ACC112 (cell line): ENCODE measurements around the gene KLF13.

Experiments used
- H2AFZ ChIP-seq: fragments of 200-600 bp; sonication (generic); one replicate; pipeline ENCODE4 v1.6.0; 2017; ENCODE audit warnings: antibody characterized with exemption, low read length; ENCODE audit not compliant: unreplicated experiment
- H3K27ac ChIP-seq: fragments of 200-600 bp; sonication (generic); 2 replicates; pipeline ENCODE4 v1.5.1; 2014; ENCODE audit warnings: low read depth, mild to moderate bottlenecking, antibody characterized with exemption, low read length, moderate library complexity
- H3K27me3 ChIP-seq: fragments of 200-600 bp; sonication (generic); 2 replicates; pipeline ENCODE4 v1.6.1; 2014; ENCODE audit warnings: mild to moderate bottlenecking, antibody characterized with exemption, low read length, moderate library complexity, mixed read lengths; ENCODE audit not compliant: insufficient read depth
- H3K36me3 ChIP-seq: fragments of 200-600 bp; sonication (generic); 2 replicates; pipeline ENCODE4 v1.6.1; 2016; ENCODE audit warnings: mild to moderate bottlenecking, antibody characterized with exemption, low read length, moderate library complexity, mixed read lengths; ENCODE audit not compliant: insufficient read depth
- H3K4me1 ChIP-seq: fragments of 200-600 bp; sonication (generic); one replicate; pipeline ENCODE4 v1.6.1; 2016; ENCODE audit warnings: low read length, mixed read lengths; ENCODE audit not compliant: insufficient read depth, unreplicated experiment, control insufficient read depth
- H3K4me3 ChIP-seq: fragments of 200-600 bp; sonication (generic); 2 replicates; pipeline ENCODE4 v1.5.1; 2014; ENCODE audit warnings: mild to moderate bottlenecking, low read depth, low read length
- H3K79me2 ChIP-seq: fragments of 200-600 bp; sonication (generic); one replicate; pipeline ENCODE4 v1.6.0; 2016; ENCODE audit warnings: low read length; ENCODE audit not compliant: control insufficient read depth, unreplicated experiment, insufficient read depth

KLF13 gene

DNA sequence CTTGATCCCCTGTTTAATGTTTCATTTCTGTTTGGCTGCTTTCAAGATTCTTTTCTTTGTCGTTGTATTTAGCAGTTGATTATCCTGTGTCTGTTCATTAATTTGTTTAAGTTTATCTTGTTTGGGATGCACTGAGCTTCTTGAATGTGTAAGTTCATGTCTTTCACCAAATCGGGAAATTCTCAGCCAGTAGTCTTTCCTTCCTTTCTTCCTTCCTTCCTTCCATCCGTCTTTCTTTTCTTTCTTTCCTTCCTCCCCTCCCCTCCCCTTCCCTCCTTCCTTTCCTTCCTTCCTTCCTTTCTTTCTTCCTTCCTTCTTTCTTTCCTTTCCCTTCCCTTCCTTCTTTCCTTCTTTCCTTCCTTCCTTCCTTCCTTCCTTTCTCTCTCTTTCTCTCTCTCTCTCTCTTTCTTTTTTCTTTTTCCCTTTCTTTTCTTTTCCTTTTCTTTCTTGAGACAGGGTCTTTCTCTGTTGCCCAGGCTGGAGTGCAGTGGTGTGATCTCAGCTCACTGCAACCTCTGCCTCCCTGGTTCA lies 35.5 kb upstream of the KLF13 start:
- Histone ChIP-seq H3K27me3 (peaks cover 65% of the 10 kb centered on the region), H3K36me3 (no peaks in the 10 kb centered on the region), H3K79me2 (no peaks in the 10 kb centered on the region), H3K4me3 (no peak overlapping the region), H3K27ac (no peak overlapping the region), H2AFZ (no peak overlapping the region), H3K4me1 (no peaks in the 10 kb centered on the region)

DNA sequence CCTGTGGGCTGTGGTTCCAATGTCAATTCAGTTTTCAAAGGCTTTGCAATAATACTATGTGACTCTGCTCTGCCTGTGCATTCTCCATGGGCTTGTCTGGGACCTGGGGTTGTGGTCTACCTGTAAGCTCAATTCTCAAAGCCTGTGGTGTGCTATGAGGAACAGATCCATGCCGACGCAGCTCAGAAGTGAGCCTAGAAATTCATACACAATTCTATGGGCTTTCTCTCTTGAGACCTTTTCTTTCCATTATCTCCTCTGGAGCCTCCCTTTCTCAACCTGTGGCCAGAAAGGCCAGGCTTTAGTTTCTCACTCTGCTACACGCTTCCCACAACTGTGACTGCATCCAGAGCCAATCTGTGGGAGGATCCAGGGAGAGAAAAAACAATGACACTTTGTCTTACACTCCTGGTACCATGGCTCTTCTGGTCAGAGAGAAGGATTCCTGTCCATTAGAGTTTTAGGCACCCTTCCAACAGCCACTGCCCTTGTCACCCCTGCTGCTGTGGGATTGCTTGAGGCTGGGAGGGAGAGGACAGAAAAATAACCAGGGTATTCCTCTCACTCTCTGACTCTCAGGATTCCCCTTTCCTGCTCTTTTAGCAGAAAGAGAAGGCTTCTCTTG lies 34.1 kb upstream of the KLF13 start:
- no peak overlapping the region for H3K4me3 ChIP-seq
- no peak overlapping the region for H3K27ac ChIP-seq
- no peaks in the 10 kb centered on the region for H3K4me1 ChIP-seq
- H3K27me3 ChIP-seq = peaks cover 78% of the 10 kb centered on the region
- no peaks in the 10 kb centered on the region for H3K36me3 ChIP-seq
- no peak overlapping the region for H2AFZ ChIP-seq
- no peaks in the 10 kb centered on the region for H3K79me2 ChIP-seq

DNA sequence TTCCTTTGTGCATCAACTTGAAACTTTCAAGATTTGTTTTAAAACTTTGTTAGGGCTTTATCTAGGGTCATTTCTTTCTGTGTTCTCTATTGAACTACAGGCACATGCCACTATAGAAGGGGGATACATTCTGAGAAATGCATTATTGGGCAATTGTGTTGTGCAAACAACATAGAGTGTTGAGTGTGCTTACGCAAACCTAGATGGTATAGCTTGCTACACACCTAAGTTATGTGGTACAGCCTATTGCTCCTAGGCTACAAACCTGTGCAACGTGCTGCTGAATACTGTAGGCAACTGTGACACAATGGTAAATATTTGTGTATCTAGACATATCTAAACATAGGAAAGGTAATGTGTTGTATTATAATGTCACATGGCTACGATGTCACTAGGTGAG lies 33.0 kb upstream of the KLF13 start:
- Histone ChIP-seq H2AFZ (no peak overlapping the region), H3K27ac (no peak overlapping the region), H3K4me1 (no peaks in the 10 kb centered on the region), H3K4me3 (no peak overlapping the region), H3K36me3 (no peaks in the 10 kb centered on the region), H3K27me3 (peaks cover 72% of the 10 kb centered on the region), H3K79me2 (no peaks in the 10 kb centered on the region)

DNA sequence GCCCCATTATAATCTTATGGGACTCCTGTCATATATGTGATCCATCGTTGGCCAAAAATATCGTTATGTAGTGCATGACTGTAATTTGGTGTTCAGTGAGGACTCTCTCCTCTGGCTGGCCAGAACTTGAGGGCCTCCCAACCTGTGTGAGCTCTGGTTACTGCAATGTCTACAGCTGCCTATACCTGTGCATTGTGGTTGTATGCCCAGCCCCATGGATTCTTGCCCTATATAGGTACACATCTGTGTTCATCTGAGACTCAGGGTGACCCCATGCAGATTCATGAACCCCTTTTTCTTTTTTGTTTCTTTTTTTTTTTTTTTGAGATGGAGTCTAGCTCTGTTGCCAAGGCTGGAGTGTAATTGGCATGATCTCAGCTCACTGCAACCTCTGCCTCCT lies 32.6 kb upstream of the KLF13 start:
- no peak overlapping the region for H3K4me3 ChIP-seq
- no peak overlapping the region for H2AFZ ChIP-seq
- no peak overlapping the region for H3K27ac ChIP-seq
- H3K79me2 ChIP-seq = no peaks in the 10 kb centered on the region
- no peaks in the 10 kb centered on the region for H3K36me3 ChIP-seq
- H3K4me1 ChIP-seq = no peaks in the 10 kb centered on the region
- H3K27me3 ChIP-seq = peaks cover 72% of the 10 kb centered on the region

DNA sequence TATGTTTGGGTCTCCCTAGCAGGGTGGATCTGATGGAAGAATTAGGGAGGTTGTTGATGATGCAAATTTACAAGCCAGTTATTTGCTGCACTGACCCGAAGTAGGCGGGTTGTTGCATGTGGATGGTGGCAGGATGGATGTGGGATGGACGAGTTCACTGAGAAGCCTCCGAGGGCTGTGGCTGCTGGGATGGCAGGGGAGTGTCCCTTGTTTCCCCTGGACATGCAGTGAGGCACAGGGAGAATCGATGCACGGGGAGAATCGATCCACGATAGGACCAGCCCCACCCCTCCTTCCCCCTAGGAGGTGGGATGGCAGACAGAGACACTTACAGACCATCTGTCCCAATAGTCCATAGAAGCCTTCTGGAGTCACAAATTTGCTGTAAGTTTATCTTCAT lies 31.0 kb upstream of the KLF13 start:
- no peak overlapping the region for H2AFZ ChIP-seq
- no peak overlapping the region for H3K27ac ChIP-seq
- no peaks in the 10 kb centered on the region for H3K36me3 ChIP-seq
- peaks cover 64% of the 10 kb centered on the region for H3K27me3 ChIP-seq
- H3K79me2 ChIP-seq = no peaks in the 10 kb centered on the region
- no peak overlapping the region for H3K4me3 ChIP-seq
- no peaks in the 10 kb centered on the region for H3K4me1 ChIP-seq

DNA sequence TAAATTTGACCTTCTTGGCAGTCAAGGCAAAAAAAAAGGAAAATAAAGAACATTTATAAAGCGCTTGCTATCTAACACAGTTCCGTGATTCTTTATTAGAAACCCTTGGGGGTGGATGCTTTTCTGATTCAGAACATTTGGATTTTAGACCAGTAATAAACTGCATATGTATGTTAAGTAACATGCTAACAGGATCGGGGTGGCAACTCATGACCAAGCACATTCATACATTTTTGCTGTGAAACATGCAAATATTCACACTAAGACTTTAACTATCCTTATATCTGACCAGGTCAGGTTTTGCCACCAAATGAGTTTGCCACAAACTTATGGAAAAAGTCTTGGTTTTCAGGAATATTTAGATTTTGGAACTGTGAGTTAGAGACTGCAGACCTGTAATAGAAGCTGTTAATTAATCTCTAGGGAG lies 30.4 kb upstream of the KLF13 start:
- H2AFZ ChIP-seq = no peak overlapping the region
- no peak overlapping the region for H3K27ac ChIP-seq
- H3K4me3 ChIP-seq = no peak overlapping the region

DNA sequence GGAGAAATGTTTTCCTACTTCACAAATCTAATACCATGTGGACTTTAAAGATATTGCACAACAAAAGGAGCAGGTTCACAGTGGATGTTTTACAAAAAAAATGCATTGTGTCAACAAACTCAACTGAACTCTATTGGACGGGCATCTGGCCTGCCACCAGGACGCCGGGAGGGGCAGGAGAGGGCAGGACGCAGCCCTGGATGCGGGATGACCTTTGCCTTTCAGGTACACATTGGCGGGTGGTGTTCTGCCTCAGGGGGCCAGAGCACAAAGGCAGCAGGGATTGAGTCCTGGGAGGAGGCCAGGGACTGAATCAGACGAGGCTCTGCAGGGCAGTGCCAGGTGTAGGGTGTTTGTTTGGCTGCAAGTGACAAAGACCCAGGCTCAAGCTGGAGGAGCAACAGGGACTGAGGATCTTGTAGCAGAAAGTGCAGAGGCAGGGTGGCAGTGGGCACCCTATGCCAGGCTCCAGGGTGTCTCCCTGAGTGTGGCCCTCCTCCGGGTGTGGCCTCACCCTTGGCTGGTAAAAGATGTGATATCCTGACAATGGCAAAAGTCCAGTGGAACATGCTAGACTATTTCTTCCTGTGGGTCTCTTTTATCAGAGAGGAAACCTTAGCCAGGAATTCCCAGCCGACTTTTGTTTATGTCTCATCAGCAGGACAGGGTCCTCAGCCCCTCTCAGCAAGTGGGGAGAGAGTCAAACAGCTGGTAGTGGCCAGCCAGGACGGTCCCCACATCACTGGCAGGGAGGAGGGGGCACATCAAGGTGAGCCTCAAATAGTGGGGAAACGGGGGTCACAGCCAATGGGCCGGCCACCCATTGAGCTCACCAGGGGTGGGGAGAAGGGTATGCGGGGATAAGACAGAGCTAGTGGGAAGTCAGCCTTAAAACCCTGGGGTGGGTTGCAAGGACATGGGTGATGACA lies 29.7 kb upstream of the KLF13 start:
- Histone ChIP-seq H3K4me1 (no peaks in the 10 kb centered on the region), H3K79me2 (no peaks in the 10 kb centered on the region), H3K4me3 (no peak overlapping the region), H3K27me3 (peaks cover 51% of the 10 kb centered on the region), H2AFZ (no peak overlapping the region), H3K27ac (no peak overlapping the region), H3K36me3 (no peaks in the 10 kb centered on the region)

More for the DNA sequence above, 30.4 kb upstream of the KLF13 start:
- Histone ChIP-seq H3K36me3 (no peaks in the 10 kb centered on the region), H3K4me1 (no peaks in the 10 kb centered on the region), H3K27me3 (peaks cover 58% of the 10 kb centered on the region), H3K79me2 (no peaks in the 10 kb centered on the region)

DNA sequence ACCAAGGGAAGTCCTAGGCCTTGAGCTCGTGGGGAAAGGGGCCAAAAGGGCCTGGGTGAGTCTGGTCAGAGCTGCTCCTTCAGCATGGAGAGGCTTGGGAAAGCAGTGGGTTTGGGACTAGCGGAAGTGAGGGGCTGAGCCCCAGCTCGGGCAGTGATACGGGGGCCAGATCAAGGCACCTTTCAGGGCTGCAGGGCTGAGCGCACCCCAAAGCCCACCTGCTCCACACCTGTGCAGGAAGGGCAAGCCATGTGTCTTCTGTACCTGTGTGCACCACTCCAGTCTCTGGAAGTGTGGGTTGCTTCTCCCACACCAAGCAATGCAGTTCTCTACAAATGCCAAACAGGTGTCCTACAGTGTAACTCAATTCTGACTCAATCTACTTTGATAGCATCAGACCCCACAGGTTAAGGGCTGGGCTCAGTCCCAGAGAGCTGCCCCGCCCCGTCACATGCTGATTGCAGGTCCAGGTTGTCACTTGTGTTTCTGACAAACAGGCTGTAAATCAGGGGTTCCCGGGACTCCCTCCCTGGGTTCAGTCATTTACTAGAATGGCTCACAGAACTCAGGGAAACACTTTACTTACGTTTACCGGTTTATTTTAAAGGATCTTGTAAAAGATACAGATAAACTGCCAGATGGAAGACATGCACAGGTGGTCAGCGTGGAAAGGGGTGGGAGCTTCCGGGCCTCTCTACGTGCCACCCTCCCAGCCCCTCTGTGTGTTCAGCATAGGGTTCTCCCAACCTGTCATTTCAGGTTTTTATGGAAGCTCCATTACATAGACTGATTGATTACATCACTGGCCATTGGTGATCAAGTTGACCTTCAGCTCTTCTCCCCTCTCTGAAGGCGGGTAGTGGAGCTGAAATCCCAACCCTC lies 28.8 kb upstream of the KLF13 start:
- Histone ChIP-seq H2AFZ (no peak overlapping the region), H3K4me3 (no peak overlapping the region), H3K27me3 (peaks cover 42% of the 10 kb centered on the region), H3K27ac (no peak overlapping the region), H3K79me2 (no peaks in the 10 kb centered on the region), H3K4me1 (no peaks in the 10 kb centered on the region), H3K36me3 (no peaks in the 10 kb centered on the region)

DNA sequence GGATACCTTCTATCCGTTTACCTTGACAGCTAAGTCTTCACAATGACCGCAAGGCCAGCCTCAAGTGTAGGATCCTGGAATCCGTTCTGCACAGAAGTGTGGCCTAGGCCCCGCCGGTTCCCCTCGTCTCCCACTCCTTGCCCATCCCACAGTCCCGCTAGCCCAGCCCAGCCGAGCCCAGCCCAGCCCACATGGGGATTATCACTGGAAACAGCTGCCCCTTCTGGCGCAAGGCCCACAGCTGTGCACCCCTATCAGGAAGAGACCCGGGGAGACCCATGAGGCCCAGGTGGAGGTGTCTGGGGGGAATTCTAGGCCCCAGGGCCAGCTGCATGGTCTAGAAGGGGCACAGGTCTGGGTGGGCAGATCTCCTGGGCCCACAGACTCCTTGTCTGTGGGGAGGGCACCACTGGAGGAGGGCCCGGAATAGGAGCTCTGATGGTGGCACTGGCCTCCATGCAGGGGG lies 27.9 kb upstream of the KLF13 start:
- Histone ChIP-seq H2AFZ (no peak overlapping the region), H3K4me3 (no peak overlapping the region), H3K36me3 (no peaks in the 10 kb centered on the region), H3K27me3 (peaks cover 33% of the 10 kb centered on the region), H3K27ac (no peak overlapping the region), H3K4me1 (no peaks in the 10 kb centered on the region), H3K79me2 (no peaks in the 10 kb centered on the region)

DNA sequence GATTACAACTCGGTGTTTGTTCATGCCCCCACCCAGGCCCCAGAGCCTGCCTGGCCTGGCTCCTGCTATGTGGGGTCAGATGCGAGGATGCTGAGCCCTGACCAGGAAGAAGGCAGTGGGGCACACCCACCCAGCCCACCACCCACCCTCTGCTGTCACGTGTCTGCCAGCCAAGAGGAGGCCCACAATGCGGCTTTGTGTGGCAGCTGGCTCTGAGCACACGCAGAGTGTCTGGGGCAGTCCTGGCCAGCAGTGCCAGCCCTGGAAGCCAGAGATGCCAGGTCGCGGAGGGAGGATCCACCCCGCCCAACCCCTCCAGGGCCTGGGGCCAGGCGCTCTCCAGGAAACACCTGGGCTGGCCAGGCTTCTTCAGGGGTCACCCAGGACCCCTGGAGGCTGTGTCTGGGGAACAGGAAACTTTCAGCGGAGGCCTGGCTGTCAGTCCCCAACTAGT lies 26.4 kb upstream of the KLF13 start:
- Histone ChIP-seq H3K4me3 (no peak overlapping the region), H2AFZ (no peak overlapping the region), H3K4me1 (no peaks in the 10 kb centered on the region), H3K79me2 (no peaks in the 10 kb centered on the region), H3K27ac (no peak overlapping the region), H3K36me3 (no peaks in the 10 kb centered on the region), H3K27me3 (peaks cover 22% of the 10 kb centered on the region)
